K562 (cell line): ENCODE measurements around the gene MON2. TPM values are rescaled to one million over a fixed set of nuclear protein-coding genes. Genes with fewer than 3 reads are reported as not detected.
"Not testable (repeated sequence)": the region's sequence is repeated elsewhere in the genome, so short reads cannot be mapped to it uniquely, and the experiment has no call there.

Source experiments
- ATAC-seq: fragments of 200-7000 bp; cut with Tn5 transposase; 3 replicates; pipeline ENCODE4 v1.9.1; 2020; ENCODE audit warnings: moderate library complexity
- BruUV-seq: library from RNA; stranded (reverse); fragments of 400-500 nt; replicated peaks from 2 replicates; lab custom pipeline; 2021; lab: Mats Ljungman, UMichigan
- CTCF ChIA-PET: fragments of 300-600 bp; formaldehyde crosslinking; extraction: SDS; loops from one replicate; lab custom pipeline; 2021; ENCODE audit warnings: low intra/inter-chr PET ratio; lab: Yijun Ruan, JAX
- POLR2A ChIA-PET: fragments of 300-600, 350-650 bp; sonication (Branson Sonifier 250); formaldehyde crosslinking; extraction: SDS; loops from one replicate; lab custom pipeline; 2021; ENCODE audit warnings: antibody characterized with exemption, inconsistent platforms; lab: Yijun Ruan, JAX
- DNase-seq, 4 experiments: peaks; one replicate each; pipeline versions ENCODE4 v3.0.0 to v3.0.0-alpha.2; 2011 to 2018; ENCODE audit warnings: low spot score in 3 of 4, mixed read lengths in 3 of 4; ENCODE audit errors: extremely low read depth in 1 of 4
- FAIRE-seq: peaks from 2 replicates; lab custom pipeline; 2011; peaks lifted over from hg19 to GRCh38; lab: Jason Lieb, UNC
- H2AFZ ChIP-seq: 2 replicates; pipeline ENCODE4 v1.6.0; 2011; ENCODE audit warnings: low read depth, low read length, control low read depth, inconsistent platforms
- H3K27ac ChIP-seq: fragments of 200-600 bp; 3 replicates; pipeline ENCODE4 v1.8.0; 2011; ENCODE audit warnings: low read depth, mild to moderate bottlenecking, control low read depth, inconsistent platforms, low read length, moderate library complexity, mixed read lengths; ENCODE audit errors: extremely low read depth
- H3K27me3 ChIP-seq, 2 experiments: fragments of 300-600 bp in 1 of 2; 2 replicates in 1 of 2; 3 replicates in 1 of 2; pipeline versions ENCODE4 v1.6.0 to v1.8.0; 2011; ENCODE audit warnings: inconsistent platforms in 2 of 2, low read length in 2 of 2, mild to moderate bottlenecking in 1 of 2, mixed read lengths in 1 of 2, moderate library complexity in 1 of 2; ENCODE audit not compliant: control insufficient read depth in 2 of 2, insufficient read depth in 2 of 2
- H3K36me3 ChIP-seq: fragments of 300-600 bp; 3 replicates; pipeline ENCODE4 v1.8.0; 2011; ENCODE audit warnings: mild to moderate bottlenecking, low read length, inconsistent platforms; ENCODE audit not compliant: control insufficient read depth, insufficient read depth
- H3K4me1 ChIP-seq, 2 experiments: fragments of 200-600 bp in 1 of 2; replicated peaks in 1 of 2; 2 replicates in 1 of 2; 3 replicates in 1 of 2; pipeline versions ENCODE4 v1.5.1 to v1.8.0; 2011; ENCODE audit warnings: inconsistent platforms in 2 of 2, low read length in 2 of 2, mild to moderate bottlenecking in 1 of 2, mixed read lengths in 1 of 2, moderate library complexity in 1 of 2; ENCODE audit not compliant: control insufficient read depth in 2 of 2, insufficient read depth in 2 of 2
- H3K4me2 ChIP-seq: 2 replicates; pipeline ENCODE4 v1.6.1; 2011; ENCODE audit warnings: low read length, control low read depth, inconsistent platforms, mixed read lengths; ENCODE audit not compliant: insufficient read depth
- H3K4me3 ChIP-seq: fragments of 200-600 bp; sonication (generic), shearing (Covaris generic); 2 replicates; pipeline ENCODE4 v1.5.1; 2016; ENCODE audit warnings: control low read depth, inconsistent platforms
- H3K79me2 ChIP-seq: fragments of 200-600 bp; 3 replicates; pipeline ENCODE4 v1.8.0; 2011; ENCODE audit warnings: low read length, inconsistent platforms; ENCODE audit not compliant: control insufficient read depth, insufficient read depth
- H3K9ac ChIP-seq, 2 experiments: 2 replicates each; pipeline versions ENCODE4 v1.6.0 to v1.6.1; 2011; ENCODE audit warnings: low read depth in 2 of 2, low read length in 2 of 2, control low read depth in 1 of 2, inconsistent platforms in 1 of 2, mild to moderate bottlenecking in 1 of 2, mixed read lengths in 1 of 2; ENCODE audit not compliant: insufficient read depth in 1 of 2
- H3K9me1 ChIP-seq: one replicate; pipeline ENCODE4 v1.6.0; 2011; ENCODE audit warnings: inconsistent platforms, mild to moderate bottlenecking, low read length, moderate library complexity; ENCODE audit not compliant: control insufficient read depth, insufficient read depth
- H3K9me3 ChIP-seq: replicated peaks from 2 replicates; pipeline ENCODE4 v1.5.1; 2011; ENCODE audit warnings: low read depth, low read length, inconsistent platforms; ENCODE audit not compliant: control insufficient read depth, insufficient read depth
- H4K20me1 ChIP-seq: replicated peaks from 2 replicates; pipeline ENCODE4 v1.6.1; 2011; ENCODE audit warnings: low read length, inconsistent platforms, mixed read lengths; ENCODE audit not compliant: control insufficient read depth, insufficient read depth
- CBX3 ChIP-seq, 2 experiments: IDR thresholded peaks; 1 replicate in 1 of 2; 2 replicates in 1 of 2; pipeline ENCODE4 v1.6.1; 2012; ENCODE audit warnings: inconsistent platforms in 2 of 2, low read length in 2 of 2, borderline replicate concordance in 1 of 2, control low read depth in 1 of 2
- CBX5 ChIP-seq: IDR thresholded peaks from 2 replicates; pipeline ENCODE4 v1.6.1; 2014; ENCODE audit warnings: low read depth, borderline replicate concordance
- TRIM28 ChIP-seq: fragments of 450-650 bp; IDR thresholded peaks from 2 replicates; pipeline ENCODE4 v1.6.1; 2017
- WGBS: fragments of 100-300 bp; shearing (Covaris generic); methylation state at CpG from one replicate; pipeline ENCODE4 v1.1.6; 2016; ENCODE audit warnings: low coverage, mixed read lengths; ENCODE audit not compliant: insufficient coverage; ENCODE audit errors: missing lambda C conversion rate; 5-methylcytosine and 5-hydroxymethylcytosine counted together
- in situ Hi-C: fragments of 300-500 bp; cut with MboI; formaldehyde crosslinking; loops from 4 replicates; pipeline ENCODE4 v1.15.0; 2018; ENCODE audit warnings: inconsistent platforms, mixed read lengths
- intact Hi-C: fragments of 100-400 bp; cut with micrococcal nuclease; formaldehyde crosslinking; loops from 2 replicates; pipeline ENCODE4 v1.14.2; 2022
- polyA plus RNA-seq, 8 experiments: library from polyadenylated mRNA; depleted of rRNA in 4 of 8; stranded (reverse) in 5 of 8; unstranded in 3 of 8; fragments of >200 nt; fragmentation: Nextera tagmentation in 2 of 8; fragmentation: Illumina TruSeq in 1 of 8; extraction: Ambion mirVana in 2 of 8; extraction: Trizol in 1 of 8; gene quantifications; 2 replicates each; pipeline versions ENCODE4 v1.2.1 to v1.2.3, GENCODE V29; 2011 to 2014; ENCODE audit warnings: inconsistent platforms in 1 of 8, missing spikeins in 1 of 8
- total RNA-seq, 7 experiments: library from RNA; depleted of rRNA in 6 of 7; stranded (reverse); fragments of >200 nt in 6 of 7; fragmentation: Illumina TruSeq in 2 of 7; extraction: Trizol in 2 of 7; gene quantifications; 2 replicates each; pipeline versions ENCODE4 v1.2.1 to v1.2.3, GENCODE V29; 2011 to 2021; ENCODE audit warnings: low replicate concordance in 1 of 7
- TF ChIP-seq, protein P1 (sequence below): fragments of 450-650 bp; IDR thresholded peaks from 2 replicates; pipeline ENCODE4 v1.6.1; 2018; ENCODE audit warnings: mild to moderate bottlenecking, low read depth; ENCODE audit not compliant: partially characterized antibody

Gene MON2
- total and polyA plus RNA-seq, 9 of the 15 experiments (the other 6 are each of a cell fraction or from before 2014, with no cell fraction given) = 3.6 to 31.6 (median 16.8) TPM

GRCh38 chr12:62463252-62463651 lies 3.4 kb upstream of the MON2 start:
- H2AFZ ChIP-seq, intact Hi-C loops, H3K9ac ChIP-seq, H3K27ac ChIP-seq, in situ Hi-C loops, FAIRE-seq, H3K9me3 ChIP-seq, H3K27me3 ChIP-seq, H3K4me3 ChIP-seq, H3K4me2 ChIP-seq, POLR2A ChIA-PET, H3K4me1 ChIP-seq, ATAC-seq, CTCF ChIA-PET, H4K20me1 ChIP-seq, H3K9me1 ChIP-seq, BruUV-seq, DNase-seq, H3K36me3 ChIP-seq: not testable (repeated sequence)
- 29% methylated on average over 6 of the region's 7 CpGs for WGBS
- H3K79me2 ChIP-seq = peaks cover 17% of the 10 kb centered on the region
- TF ChIP-seq, protein P1, sequence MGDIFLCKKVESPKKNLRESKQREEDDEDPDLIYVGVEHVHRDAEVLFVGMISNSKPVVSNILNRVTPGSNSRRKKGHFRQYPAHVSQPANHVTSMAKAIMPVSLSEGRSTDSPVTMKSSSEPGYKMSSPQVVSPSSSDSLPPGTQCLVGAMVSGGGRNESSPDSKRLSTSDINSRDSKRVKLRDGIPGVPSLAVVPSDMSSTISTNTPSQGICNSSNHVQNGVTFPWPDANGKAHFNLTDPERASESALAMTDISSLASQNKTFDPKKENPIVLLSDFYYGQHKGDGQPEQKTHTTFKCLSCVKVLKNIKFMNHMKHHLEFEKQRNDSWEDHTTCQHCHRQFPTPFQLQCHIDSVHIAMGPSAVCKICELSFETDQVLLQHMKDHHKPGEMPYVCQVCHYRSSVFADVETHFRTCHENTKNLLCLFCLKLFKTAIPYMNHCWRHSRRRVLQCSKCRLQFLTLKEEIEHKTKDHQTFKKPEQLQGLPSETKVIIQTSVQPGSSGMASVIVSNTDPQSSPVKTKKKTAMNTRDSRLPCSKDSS = peak; percentile 37
- TF ChIP-seq CBX5 (0 out of 2 replicates have a peak, but pooled peaks have one; percentile 48), CBX3 (IDR thresholded peaks at IDR 0.05; ENCODE audit: borderline replicate concordance in 1 of 2, low read length in 2 of 2) (0 out of 3 replicates have a peak, but pooled peaks of 1 of the 2 experiments have one; percentile 37), TRIM28 (peak; percentile 69; the same call in 1 of the 2 replicates)
